HG02884 (cell line): ENCODE results near the gene CORIN.
"Not testable (repeated sequence)": the region's sequence is repeated elsewhere in the genome, so short reads cannot be mapped to it uniquely, and the experiment has no call there.

ENCODE experiments used
- ATAC-seq: cut with Tn5 transposase; IDR thresholded peaks from one replicate; pipeline ENCODE4 v1.9.1; 2021; ENCODE audit warnings: mild to moderate bottlenecking, moderate library complexity; ENCODE audit not compliant: unreplicated experiment

Gene CORIN

GRCh38 chr4:47692691-47693090, 145.2 kb downstream of the CORIN start:
- ATAC-seq: no peak

- not testable (repeated sequence) for ATAC-seq
These were observed 146.0 kb downstream of the CORIN start for GRCh38 chr4:47691757-47692383.

GRCh38 chr4:47690611-47691010, 147.3 kb downstream of the CORIN start:
- peak; percentile 51 for ATAC-seq

DNA sequence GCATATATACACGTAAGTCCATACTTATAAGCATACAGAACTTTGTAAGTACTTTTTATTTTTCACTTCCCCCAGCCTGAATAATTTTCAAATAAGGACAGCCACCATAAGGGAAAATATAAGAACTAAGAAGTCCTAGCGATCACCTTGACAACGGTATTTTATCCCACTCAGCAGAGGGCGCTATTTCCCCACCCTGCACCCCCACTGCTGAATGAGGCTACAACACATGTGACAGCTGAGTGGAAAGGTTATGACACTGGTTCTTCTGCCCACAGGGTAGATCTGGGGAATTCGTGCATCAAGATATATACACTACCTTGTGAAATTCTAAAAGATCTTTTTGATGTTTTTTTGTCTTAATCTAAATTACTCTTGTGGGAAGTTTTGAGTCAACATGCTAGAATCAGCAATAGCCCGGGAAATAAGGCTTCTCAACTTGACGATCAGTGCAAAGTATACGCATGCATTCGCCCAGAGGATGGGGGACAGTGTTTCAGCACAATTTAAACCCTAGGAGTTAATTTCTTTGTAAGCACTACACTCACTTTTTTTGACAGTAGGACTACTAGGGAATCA, 151.5 kb downstream of the CORIN start:
- no peak for ATAC-seq

GRCh38 chr4:47675806-47676205, 162.1 kb downstream of the CORIN start:
- ATAC-seq: no peak

GRCh38 chr4:47674144-47674543, 163.7 kb downstream of the CORIN start:
- ATAC-seq: no peak

DNA sequence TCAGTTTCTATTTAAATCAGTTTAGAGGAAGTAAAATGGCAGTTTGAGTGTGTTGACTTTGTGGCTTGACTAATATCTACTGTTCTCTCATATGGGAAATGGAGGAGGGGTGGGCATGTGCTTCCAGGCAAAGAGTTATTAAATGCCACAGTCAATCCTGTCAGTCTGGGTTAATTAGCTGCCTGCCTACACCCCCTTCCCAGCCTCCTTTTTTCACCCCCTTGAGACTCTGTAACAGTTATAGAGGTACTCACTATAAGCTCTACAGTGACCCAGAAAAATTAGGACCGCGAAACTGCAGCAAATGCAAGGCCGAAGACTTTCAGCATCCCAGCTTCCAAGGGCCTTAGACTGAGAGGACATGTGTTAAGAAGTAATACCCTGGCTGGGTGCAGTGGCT, 165.2 kb downstream of the CORIN start:
- ATAC-seq: no peak

DNA sequence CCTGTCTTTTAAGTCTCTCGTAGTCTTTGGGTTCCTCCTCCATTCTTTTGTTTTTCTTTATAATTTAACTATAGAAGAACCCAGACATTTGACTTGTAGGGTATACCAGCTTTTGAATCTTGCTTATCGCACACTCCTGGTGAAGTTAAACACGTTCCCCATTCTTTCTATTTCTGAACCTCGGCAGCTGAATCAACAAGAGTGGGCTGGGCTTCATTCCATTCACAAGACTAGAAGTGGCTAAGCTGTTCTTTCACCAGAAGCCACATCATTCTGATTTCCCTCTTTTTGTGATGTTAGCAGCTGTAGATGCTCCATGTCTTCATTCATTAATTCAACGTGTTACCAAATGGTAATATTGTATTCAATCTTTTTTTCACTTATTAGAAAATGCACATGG, 167.9 kb downstream of the CORIN start:
- ATAC-seq: no peak

DNA sequence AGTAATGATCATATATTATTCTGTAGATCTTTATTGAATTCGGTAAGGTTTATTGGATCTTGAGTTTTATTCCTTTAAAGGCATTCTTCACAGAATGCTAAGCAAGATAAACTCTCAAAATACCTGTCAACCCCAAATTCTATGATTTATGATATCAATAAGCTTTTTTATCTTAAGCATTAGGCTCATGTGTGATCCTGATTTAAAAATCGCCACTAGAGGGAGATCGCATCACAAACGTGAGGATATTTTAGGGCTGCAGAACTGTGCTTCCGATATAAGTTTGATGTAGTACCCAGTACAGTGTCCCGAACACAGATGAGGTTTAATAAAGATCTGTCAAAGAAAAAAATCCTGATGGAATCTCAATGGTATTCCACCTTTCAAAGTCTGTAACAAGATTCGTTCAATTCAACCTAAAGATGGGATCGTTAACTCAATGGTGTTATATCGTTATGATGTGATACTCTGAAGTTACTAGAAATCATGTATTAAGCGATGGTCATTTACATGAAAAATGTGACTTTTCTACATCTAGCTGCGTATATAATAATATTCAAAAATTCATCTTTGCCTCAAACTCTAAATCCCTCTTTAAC, 169.0 kb downstream of the CORIN start:
- ATAC-seq: peak; percentile 80

- ATAC-seq: no peak
These were observed 169.6 kb downstream of the CORIN start for GRCh38 chr4:47668256-47668655.

DNA sequence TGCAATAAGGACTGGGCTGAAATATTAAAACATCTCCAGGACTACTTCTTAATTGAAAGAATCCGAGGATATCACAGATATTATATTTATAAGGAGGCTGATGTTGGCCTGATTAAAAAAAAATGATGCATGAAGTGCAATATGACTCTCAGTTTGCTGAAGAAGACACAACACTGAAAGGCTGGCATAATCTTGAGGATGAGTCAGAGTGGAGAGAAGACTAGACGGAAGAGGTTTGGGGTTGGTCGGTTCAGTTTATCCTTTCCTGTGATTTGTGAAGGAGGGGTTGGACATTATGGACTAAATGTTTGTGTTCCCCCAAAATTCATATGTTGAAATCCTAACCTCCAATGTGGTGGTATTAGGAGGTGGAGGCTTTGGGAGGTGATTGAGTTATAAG, 170.3 kb downstream of the CORIN start:
- ATAC-seq: no peak

DNA sequence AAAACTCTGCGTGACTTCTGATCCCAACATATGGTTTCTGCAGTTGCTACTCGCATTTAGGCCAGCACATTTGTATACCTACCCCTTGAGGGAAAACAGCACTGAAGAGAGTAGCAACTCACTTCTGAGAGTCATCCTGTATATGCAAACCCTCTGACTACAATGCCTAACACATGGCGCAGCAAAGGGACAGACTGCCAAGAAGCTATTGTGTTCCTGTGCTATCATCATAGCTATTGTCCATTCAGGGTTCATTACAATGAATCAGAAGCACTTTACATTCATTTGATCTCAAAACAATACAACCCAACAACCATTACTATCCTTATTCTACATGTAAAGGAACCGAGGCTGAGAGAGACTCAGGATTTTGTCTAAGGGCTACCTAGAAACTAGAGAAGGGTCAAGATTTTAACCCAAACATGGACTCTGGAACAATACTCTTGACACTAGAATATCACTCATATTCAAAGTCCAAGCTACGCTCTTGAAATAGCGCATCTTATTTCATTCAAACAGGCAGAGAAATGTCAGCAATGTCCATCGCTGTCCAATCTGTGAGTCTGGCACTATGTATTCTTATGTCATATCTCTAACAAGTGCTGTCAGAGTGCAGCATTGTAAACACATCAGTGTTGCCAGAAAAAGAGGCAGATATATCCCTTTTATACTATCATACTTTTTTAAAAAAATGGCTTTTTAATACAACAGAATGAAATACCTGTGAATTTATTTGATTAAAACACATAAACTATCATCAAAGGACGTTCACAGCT, 173.6 kb downstream of the CORIN start:
- ATAC-seq: no peak

- no peak for ATAC-seq
These were observed 174.9 kb downstream of the CORIN start for GRCh38 chr4:47662975-47663374.

- no peak for ATAC-seq
These were observed 176.1 kb downstream of the CORIN start for GRCh38 chr4:47661741-47662140.

GRCh38 chr4:47659342-47659741, 178.5 kb downstream of the CORIN start:
- no peak for ATAC-seq

GRCh38 chr4:47654972-47655693, 182.7 kb downstream of the CORIN start:
- no peak for ATAC-seq

GRCh38 chr4:47652092-47652491, 185.8 kb downstream of the CORIN start:
- ATAC-seq: no peak

DNA sequence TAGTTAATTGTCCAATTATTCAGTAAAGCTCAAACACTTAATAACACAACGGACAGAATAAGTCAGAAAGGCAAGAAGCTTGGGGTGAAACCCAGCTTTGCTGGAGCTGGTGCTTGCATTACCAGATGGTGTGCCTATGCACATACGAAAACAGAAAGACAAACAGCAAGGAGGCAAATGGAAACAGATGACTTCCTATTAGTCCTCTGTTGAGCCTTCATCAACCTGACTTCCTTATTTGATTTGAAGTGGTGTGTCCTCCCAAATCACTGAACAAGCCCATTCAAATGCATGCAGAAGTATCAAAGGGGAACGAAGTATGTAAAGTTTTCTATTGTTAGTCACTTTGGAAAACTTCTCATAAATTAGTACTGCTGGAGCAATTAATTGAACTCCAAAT, 186.6 kb downstream of the CORIN start:
- no peak for ATAC-seq

DNA sequence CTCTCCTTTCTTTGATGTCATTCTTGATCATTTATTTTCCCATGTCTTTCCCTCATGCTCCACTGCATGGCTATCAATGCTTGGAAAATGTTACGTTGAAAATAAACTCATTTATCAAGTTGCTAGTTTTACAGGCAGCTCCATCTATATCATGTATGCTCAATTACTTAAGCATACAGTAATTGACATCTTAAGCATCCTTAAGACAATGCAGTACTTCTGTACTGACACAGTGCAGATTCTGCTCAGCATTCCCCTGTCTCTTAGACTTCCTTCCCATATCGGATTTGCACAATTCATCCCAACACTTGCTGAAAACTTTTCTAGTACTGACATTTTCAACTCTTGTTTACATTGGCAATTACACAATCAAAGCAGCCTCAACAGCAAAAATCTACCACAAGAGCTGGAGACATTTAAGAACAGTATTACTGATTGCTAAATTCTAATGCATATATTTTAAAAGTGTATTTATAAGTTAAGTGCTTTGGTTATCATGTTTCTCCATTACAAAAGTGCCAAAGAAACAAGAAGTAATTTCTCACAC, 187.2 kb downstream of the CORIN start:
- no peak for ATAC-seq

GRCh38 chr4:47647544-47647943, 190.3 kb downstream of the CORIN start:
- no peak for ATAC-seq

DNA sequence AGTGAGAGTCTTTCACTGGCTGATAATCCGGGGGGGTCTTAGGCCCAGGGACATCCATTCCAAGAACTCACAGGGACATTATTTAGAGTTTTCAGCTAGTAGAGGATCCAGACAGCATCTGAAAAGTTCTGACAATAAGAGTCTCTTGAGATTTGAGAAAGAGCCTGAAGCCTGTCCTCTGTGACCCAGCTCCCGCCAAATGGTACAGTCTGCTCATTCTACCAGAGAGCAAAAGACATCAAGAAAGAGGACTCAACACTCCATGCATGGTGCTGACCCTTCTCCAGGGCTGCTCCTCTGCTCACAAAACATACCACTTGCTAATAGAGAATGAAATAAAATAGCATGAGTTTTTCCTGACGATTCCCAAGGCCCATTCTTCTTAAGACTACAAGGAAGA, 190.8 kb downstream of the CORIN start:
- ATAC-seq: no peak
